ENCODE results near the gene GAREM2. TPM values are rescaled to one million over a fixed set of nuclear protein-coding genes. Genes with fewer than 3 reads are reported as not detected.

The GAREM2 gene
- total RNA-seq, 2 experiments from 2014 or later = 2.2 to 2.7 TPM

DNA sequence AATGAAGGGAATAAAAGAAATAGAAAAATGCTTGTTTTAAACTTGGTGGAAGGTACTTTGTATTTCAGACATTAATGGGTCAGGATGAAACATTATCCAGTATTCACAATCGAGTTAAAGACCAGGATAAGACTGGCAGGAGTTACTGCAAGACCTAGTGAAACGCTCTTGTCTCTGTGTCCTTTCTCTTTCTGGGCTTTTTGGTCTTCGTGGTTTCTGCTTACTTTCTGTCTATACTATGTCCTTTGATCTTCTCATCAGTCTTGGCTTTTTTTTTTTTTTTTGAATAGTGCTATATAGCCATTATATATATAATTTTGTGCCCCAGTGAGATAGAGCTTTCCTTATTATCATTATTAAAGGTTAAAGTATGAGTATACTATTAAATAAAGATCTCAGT, 42.1 kb upstream of the GAREM2 start:
- TF ChIP-seq, protein P1, sequence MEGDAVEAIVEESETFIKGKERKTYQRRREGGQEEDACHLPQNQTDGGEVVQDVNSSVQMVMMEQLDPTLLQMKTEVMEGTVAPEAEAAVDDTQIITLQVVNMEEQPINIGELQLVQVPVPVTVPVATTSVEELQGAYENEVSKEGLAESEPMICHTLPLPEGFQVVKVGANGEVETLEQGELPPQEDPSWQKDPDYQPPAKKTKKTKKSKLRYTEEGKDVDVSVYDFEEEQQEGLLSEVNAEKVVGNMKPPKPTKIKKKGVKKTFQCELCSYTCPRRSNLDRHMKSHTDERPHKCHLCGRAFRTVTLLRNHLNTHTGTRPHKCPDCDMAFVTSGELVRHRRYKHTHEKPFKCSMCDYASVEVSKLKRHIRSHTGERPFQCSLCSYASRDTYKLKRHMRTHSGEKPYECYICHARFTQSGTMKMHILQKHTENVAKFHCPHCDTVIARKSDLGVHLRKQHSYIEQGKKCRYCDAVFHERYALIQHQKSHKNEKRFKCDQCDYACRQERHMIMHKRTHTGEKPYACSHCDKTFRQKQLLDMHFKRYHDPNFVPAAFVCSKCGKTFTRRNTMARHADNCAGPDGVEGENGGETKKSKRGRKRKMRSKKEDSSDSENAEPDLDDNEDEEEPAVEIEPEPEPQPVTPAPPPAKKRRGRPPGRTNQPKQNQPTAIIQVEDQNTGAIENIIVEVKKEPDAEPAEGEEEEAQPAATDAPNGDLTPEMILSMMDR (IDR thresholded peaks at IDR 0.05) = no peak
- H3K27me3 Mint-ChIP-seq = no peaks in the 10 kb centered on the region
- H3K9me3 Mint-ChIP-seq = no peaks in the 10 kb centered on the region
- ChIA-PET CTCF (interaction anchor here (2.4 kb wide), 1 partner anchor 139 kb away, joined by 8 read pairs; no protein-coding TSS in a partner anchor), POLR2A (interaction anchor here (0.6 kb wide), 1 partner anchor 44 kb away, joined by 3 read pairs; no protein-coding TSS in a partner anchor)
- H3K4me3 Mint-ChIP-seq = no peak overlapping the region
- H3K27ac Mint-ChIP-seq = peak overlapping the region; percentile 26
- ATAC-seq (no peak), DNase-seq (no peak)
- intact Hi-C loops (cut with micrococcal nuclease) = no loop called here
- H3K4me1 Mint-ChIP-seq (ENCODE audit: low read depth) = peaks cover 14% of the 10 kb centered on the region
- H3K36me3 Mint-ChIP-seq (ENCODE audit: low read depth) = peaks cover 9% of the 10 kb centered on the region

- no peaks in the 10 kb centered on the region for H3K9me3 Mint-ChIP-seq
- H3K27ac Mint-ChIP-seq = no peak overlapping the region
- H3K27me3 Mint-ChIP-seq = no peaks in the 10 kb centered on the region
- POLR2A ChIA-PET = interaction anchor here (0.6 kb wide), 1 partner anchor 471 kb away, joined by 3 read pairs; no protein-coding TSS in a partner anchor
- CTCF ChIA-PET = interaction anchor here (1.0 to 1.9 kb wide), 4 partner anchors 9 to 145 kb away, joined by 3 to 7 read pairs (median 4); no protein-coding TSS in a partner anchor
- H3K4me3 Mint-ChIP-seq = no peak overlapping the region
- H3K36me3 Mint-ChIP-seq (ENCODE audit: low read depth) = peaks cover 4% of the 10 kb centered on the region
- intact Hi-C loops (cut with micrococcal nuclease) = no loop called here
- DNase-seq = no peak
- TF ChIP-seq, protein P1 (IDR thresholded peaks at IDR 0.05) = no peak
- ATAC-seq = no peak
- H3K4me1 Mint-ChIP-seq (ENCODE audit: low read depth) = peaks cover 2% of the 10 kb centered on the region
Observed at GRCh38 chr2:26136451-26136850, 36.4 kb upstream of the GAREM2 start.

DNA sequence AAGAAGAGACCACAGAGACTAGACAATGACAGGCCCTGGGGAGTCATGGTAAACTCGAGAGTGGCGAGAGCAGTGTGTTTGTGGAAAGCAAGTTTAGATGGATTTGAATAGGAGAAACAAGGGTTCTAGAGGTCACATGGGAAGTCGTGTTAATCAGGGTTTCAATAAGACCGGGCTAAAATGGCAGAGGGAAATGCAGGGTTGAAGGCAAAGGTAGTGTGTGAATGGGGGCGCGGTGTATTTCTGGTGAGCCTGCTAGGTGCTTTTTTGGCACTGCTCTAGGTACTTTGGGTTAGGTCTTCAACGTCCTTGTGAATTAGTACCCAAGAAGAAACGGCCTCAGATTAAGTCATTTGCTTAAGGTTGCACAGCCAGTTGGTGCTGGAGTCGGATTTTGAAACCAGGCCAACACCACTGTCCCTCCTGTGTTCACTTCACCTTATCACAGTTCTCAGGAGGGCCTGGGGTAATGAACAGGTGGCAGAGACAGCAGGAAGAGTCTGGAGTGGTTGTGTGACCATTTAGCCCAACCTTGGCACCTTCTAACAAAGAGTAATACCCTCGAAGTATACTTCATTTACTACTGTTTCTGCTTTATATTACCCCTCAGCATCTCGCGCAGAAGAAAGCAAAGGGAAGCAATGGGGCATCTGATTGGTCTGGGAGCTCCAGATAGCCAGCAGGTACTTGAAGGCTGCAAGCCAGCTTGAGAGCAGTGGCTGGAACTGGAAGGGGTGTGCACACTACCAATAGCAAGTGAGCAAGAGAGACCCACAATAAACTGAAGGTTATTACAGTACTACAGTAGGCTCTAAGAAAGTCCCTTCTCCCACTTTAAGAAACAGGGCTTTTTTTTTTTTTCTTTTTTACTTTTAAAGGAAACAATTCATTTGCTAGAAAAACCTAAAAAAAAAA, 33.4 kb upstream of the GAREM2 start:
- H3K36me3 Mint-ChIP-seq (ENCODE audit: low read depth) = peaks cover 2% of the 10 kb centered on the region
- no peaks in the 10 kb centered on the region for H3K4me1 Mint-ChIP-seq (ENCODE audit: low read depth)
- ChIA-PET POLR2A (no interaction called here), CTCF (no interaction called here)
- H3K4me3 Mint-ChIP-seq = no peak overlapping the region
- DNase-seq = no peak
- ATAC-seq = no peak
- intact Hi-C loops (cut with micrococcal nuclease) = no loop called here
- TF ChIP-seq, protein P1 (IDR thresholded peaks at IDR 0.05) = no peak
- peak overlapping the region; percentile 44 for H3K27ac Mint-ChIP-seq
- H3K27me3 Mint-ChIP-seq = no peaks in the 10 kb centered on the region
- H3K9me3 Mint-ChIP-seq = no peaks in the 10 kb centered on the region

DNA sequence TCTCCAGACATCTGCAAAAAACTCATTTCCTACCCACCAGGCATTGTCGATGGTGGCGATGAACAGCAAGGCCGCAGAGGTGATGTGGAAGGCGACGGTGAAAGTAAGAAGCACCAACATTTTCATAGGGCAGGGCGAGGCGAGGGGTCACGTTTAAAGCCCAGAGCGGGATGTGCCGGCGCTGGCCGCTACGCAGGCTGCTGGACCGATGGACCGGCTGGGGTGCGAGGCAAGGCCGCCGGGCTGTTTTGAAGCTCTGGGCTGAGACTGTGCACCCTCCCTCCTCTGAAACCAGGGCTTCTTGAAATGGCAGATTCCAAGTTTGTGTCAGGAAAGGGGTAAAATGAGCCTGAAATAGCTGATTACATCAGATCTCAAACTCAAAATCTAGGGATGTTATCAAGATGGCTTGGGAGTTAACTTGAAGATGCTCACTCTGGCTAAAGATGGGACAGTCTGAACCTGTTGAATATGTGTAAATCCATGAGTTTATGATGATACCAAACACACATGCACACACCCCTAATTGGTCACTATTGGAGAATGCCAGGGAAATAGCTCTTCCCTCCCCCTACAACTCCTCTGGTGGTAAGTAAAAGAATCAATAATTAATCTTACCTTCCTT, 31.6 kb upstream of the GAREM2 start:
- intact Hi-C loops (cut with micrococcal nuclease) = no loop called here
- peaks cover 1% of the 10 kb centered on the region for H3K4me1 Mint-ChIP-seq (ENCODE audit: low read depth)
- no peaks in the 10 kb centered on the region for H3K9me3 Mint-ChIP-seq
- DNase-seq (no peak), ATAC-seq (no peak)
- H3K27me3 Mint-ChIP-seq = no peaks in the 10 kb centered on the region
- TF ChIP-seq, protein P1 (IDR thresholded peaks at IDR 0.05) = no peak
- POLR2A ChIA-PET = interaction anchor here (1.1 to 1.5 kb wide), 2 partner anchors 8 to 13 kb away, joined by 3 read pairs; no protein-coding TSS in a partner anchor
- no peak overlapping the region for H3K27ac Mint-ChIP-seq
- no peaks in the 10 kb centered on the region for H3K36me3 Mint-ChIP-seq (ENCODE audit: low read depth)
- H3K4me3 Mint-ChIP-seq = no peak overlapping the region
- CTCF ChIA-PET = interaction anchor here (0.9 to 1.8 kb wide), 4 partner anchors 54 to 150 kb away, joined by 3 to 6 read pairs (median 4); no protein-coding TSS in a partner anchor
